Measurements from ENCODE around the gene KIF2C.
"Not testable (repeated sequence)": the region's sequence is repeated elsewhere in the genome, so short reads cannot be mapped to it uniquely, and the experiment has no call there.

KIF2C gene

GRCh38 chr1:44695671-44696070, 44.0 kb upstream of the KIF2C start:
- Histone ChIP-seq H3K79me2 (ENCODE audit: low read length) (no peaks in the 10 kb centered on the region), H3K9me3 (ENCODE audit: insufficient read depth, low read length) (no peaks in the 10 kb centered on the region), H2AFZ (ENCODE audit: low read depth, low read length) (no peak overlapping the region), H4K20me1 (ENCODE audit: insufficient read depth, low read length) (no peaks in the 10 kb centered on the region), H3K27me3 (ENCODE audit: low read depth, low read length) (no peaks in the 10 kb centered on the region), H3K4me1 (ENCODE audit: low read length) (peaks cover 32% of the 10 kb centered on the region), H3K4me3 (ENCODE audit: low read length) (no peak overlapping the region), H3K36me3 (replicated peaks; ENCODE audit: low read depth, low read length) (no peaks in the 10 kb centered on the region), H3K27ac (ENCODE audit: low read length) (no peak overlapping the region), H3K4me2 (ENCODE audit: low read length) (no peak overlapping the region), H3K9ac (ENCODE audit: low read length) (no peak overlapping the region)
- TF ChIP-seq EZH2phosphoT487 (IDR thresholded peaks at IDR 0.05; ENCODE audit: low read depth) = no peak
- TF ChIP-seq CTCF (IDR thresholded peaks at IDR 0.05; ENCODE audit: low read depth, low read length) = no peak

GRCh38 chr1:44696101-44696500, 43.5 kb upstream of the KIF2C start:
- Histone ChIP-seq H3K27ac (ENCODE audit: low read length) (no peak overlapping the region), H3K4me3 (ENCODE audit: low read length) (no peak overlapping the region), H3K4me2 (ENCODE audit: low read length) (no peak overlapping the region), H3K27me3 (ENCODE audit: low read depth, low read length) (no peaks in the 10 kb centered on the region), H3K36me3 (replicated peaks; ENCODE audit: low read depth, low read length) (no peaks in the 10 kb centered on the region), H3K79me2 (ENCODE audit: low read length) (no peaks in the 10 kb centered on the region), H3K9me3 (ENCODE audit: insufficient read depth, low read length) (no peaks in the 10 kb centered on the region), H2AFZ (ENCODE audit: low read depth, low read length) (peak overlapping the region; percentile 71), H4K20me1 (ENCODE audit: insufficient read depth, low read length) (no peaks in the 10 kb centered on the region), H3K9ac (ENCODE audit: low read length) (no peak overlapping the region), H3K4me1 (ENCODE audit: low read length) (peaks cover 32% of the 10 kb centered on the region)
- TF ChIP-seq EZH2phosphoT487 (IDR thresholded peaks at IDR 0.05; ENCODE audit: low read depth) = no peak
- TF ChIP-seq CTCF (IDR thresholded peaks at IDR 0.05; ENCODE audit: low read depth, low read length) = no peak

GRCh38 chr1:44696789-44697345, 42.8 kb upstream of the KIF2C start:
- H3K9ac ChIP-seq (ENCODE audit: low read length) = no peak overlapping the region
- no peaks in the 10 kb centered on the region for H4K20me1 ChIP-seq (ENCODE audit: insufficient read depth, low read length)
- no peaks in the 10 kb centered on the region for H3K9me3 ChIP-seq (ENCODE audit: insufficient read depth, low read length)
- H3K27ac ChIP-seq (ENCODE audit: low read length) = peak overlapping the region; percentile 20; the same call in 1 of the 2 replicates
- H3K79me2 ChIP-seq (ENCODE audit: low read length) = no peaks in the 10 kb centered on the region
- H3K4me3 ChIP-seq (ENCODE audit: low read length) = peak overlapping the region; percentile 19; the same call in 1 of the 2 replicates
- peaks cover 32% of the 10 kb centered on the region for H3K4me1 ChIP-seq (ENCODE audit: low read length)
- H2AFZ ChIP-seq (ENCODE audit: low read depth, low read length) = peak overlapping the region; percentile 71
- H3K36me3 ChIP-seq (replicated peaks; ENCODE audit: low read depth, low read length) = no peaks in the 10 kb centered on the region
- no peak for TF ChIP-seq CTCF (IDR thresholded peaks at IDR 0.05; ENCODE audit: low read depth, low read length)
- no peak for TF ChIP-seq EZH2phosphoT487 (IDR thresholded peaks at IDR 0.05; ENCODE audit: low read depth)
- H3K27me3 ChIP-seq (ENCODE audit: low read depth, low read length) = no peaks in the 10 kb centered on the region
- peak overlapping the region; percentile 26 for H3K4me2 ChIP-seq (ENCODE audit: low read length)

- Histone ChIP-seq H3K79me2 (ENCODE audit: low read length) (no peaks in the 10 kb centered on the region), H3K27ac (ENCODE audit: low read length) (no peak overlapping the region), H3K36me3 (replicated peaks; ENCODE audit: low read depth, low read length) (no peaks in the 10 kb centered on the region), H3K4me3 (ENCODE audit: low read length) (no peak overlapping the region), H3K4me1 (ENCODE audit: low read length) (peaks cover 32% of the 10 kb centered on the region), H3K4me2 (ENCODE audit: low read length) (peak overlapping the region; percentile 20; the same call in 1 of the 2 replicates), H3K9ac (ENCODE audit: low read length) (no peak overlapping the region), H3K27me3 (ENCODE audit: low read depth, low read length) (no peaks in the 10 kb centered on the region), H2AFZ (ENCODE audit: low read depth, low read length) (no peak overlapping the region), H3K9me3 (ENCODE audit: insufficient read depth, low read length) (no peaks in the 10 kb centered on the region), H4K20me1 (ENCODE audit: insufficient read depth, low read length) (no peaks in the 10 kb centered on the region)
- TF ChIP-seq EZH2phosphoT487 (IDR thresholded peaks at IDR 0.05; ENCODE audit: low read depth) (no peak), CTCF (IDR thresholded peaks at IDR 0.05; ENCODE audit: low read depth, low read length) (no peak)
Measured at GRCh38 chr1:44698138-44698537, 41.5 kb upstream of the KIF2C start.

- H4K20me1 ChIP-seq (ENCODE audit: insufficient read depth, low read length); H3K36me3 ChIP-seq (replicated peaks; ENCODE audit: low read depth, low read length); H3K27me3 ChIP-seq (ENCODE audit: low read depth, low read length); H3K4me3 ChIP-seq (ENCODE audit: low read length); H2AFZ ChIP-seq (ENCODE audit: low read depth, low read length); H3K4me2 ChIP-seq (ENCODE audit: low read length); H3K27ac ChIP-seq (ENCODE audit: low read length); H3K79me2 ChIP-seq (ENCODE audit: low read length); H3K9me3 ChIP-seq (ENCODE audit: insufficient read depth, low read length); H3K9ac ChIP-seq (ENCODE audit: low read length): not testable (repeated sequence)
- H3K4me1 ChIP-seq (ENCODE audit: low read length) = peaks cover 32% of the 10 kb centered on the region
Measured at GRCh38 chr1:44699375-44699774, 40.3 kb upstream of the KIF2C start.

Data from OCI-LY3 (cell line).